GM18909 (cell line): ENCODE measurements around the gene DTX1.
"Not testable (repeated sequence)": the region's sequence is repeated elsewhere in the genome, so short reads cannot be mapped to it uniquely, and the experiment has no call there.

Source experiments
- ATAC-seq: cut with Tn5 transposase; IDR thresholded peaks from one replicate; pipeline ENCODE4 v1.9.1; 2021; ENCODE audit warnings: mild to moderate bottlenecking; ENCODE audit not compliant: unreplicated experiment, poor library complexity

DTX1 gene

DNA sequence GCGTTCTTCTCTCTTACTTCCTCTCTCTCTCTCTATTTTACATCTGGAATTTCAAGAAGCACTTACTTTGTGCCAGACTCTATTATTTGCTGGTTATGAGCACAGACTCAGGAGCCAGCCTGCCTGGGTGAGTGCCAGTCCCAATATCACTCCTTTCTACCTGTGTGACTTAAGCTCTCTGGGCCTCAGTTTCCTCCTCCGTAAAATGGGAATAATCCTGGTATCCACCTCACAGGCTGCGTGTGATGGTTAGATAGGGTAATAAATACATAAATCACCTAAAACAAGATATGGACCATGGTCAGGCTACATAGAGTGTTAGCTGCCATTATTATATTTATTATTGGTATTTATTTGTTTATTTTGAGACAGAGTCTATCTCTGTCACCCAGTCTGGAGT lies 54.7 kb downstream of the DTX1 start:
- ATAC-seq: no peak

DNA sequence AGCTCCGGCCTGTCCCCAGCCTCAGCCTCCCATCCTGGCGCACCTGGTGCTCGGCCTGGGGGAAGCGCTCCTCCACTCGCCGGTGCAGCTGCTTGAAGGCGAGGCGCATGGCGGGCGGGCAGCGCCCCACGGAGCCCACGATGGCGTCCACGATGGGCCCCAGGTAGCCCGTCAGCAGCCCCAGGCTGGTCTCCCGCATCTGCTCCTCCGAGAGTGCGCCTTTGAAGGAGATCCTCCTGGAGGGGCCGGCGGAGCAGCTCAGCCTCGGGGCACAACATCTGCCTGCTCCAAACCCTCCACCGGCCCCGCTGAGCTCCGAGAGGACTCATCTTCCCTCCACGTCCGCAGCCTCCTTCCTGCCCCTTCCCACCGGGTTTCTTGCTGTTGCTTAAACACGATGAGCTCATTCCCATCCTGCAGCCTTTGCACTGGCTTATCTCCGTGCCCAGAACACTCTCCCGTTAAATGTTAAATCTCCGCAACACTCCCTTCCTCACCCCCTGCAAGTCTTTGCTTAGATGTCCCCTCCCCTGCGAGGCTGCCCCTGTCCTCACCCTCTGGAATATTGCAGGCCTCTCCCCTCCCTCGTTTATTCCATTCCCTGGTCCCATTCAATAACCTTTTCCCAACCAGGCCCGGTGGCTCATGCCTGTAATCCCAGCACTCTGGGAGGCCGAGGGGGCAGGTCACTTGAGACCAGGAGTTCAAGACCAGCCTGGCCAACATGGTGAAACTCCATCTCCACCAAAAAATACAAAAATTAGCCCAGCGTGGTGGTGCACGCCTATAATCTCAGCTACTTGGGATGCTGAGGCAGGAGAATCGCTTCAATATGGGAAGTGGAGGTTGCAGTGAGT lies 55.7 kb downstream of the DTX1 start:
- ATAC-seq: no peak

DNA sequence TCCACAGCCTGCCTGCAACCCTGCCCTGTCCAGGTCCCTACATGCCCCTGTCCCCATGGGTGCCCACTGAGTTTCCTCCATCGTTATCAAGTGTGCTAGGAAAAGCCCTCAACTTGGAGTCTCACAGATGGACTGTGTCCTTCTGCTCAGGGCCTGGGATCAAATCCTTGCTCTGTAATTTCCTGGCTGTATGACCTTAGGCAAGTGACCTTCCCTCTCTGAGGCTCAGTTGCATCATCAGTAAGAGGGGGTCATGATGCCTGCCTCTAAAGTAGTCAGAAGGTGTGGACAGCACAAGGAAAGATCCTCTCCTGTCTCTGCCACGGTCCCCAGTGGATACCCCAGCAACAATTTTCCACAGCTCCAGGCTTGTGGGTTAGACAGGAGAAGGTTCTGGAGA lies 56.9 kb downstream of the DTX1 start:
- ATAC-seq: no peak

DNA sequence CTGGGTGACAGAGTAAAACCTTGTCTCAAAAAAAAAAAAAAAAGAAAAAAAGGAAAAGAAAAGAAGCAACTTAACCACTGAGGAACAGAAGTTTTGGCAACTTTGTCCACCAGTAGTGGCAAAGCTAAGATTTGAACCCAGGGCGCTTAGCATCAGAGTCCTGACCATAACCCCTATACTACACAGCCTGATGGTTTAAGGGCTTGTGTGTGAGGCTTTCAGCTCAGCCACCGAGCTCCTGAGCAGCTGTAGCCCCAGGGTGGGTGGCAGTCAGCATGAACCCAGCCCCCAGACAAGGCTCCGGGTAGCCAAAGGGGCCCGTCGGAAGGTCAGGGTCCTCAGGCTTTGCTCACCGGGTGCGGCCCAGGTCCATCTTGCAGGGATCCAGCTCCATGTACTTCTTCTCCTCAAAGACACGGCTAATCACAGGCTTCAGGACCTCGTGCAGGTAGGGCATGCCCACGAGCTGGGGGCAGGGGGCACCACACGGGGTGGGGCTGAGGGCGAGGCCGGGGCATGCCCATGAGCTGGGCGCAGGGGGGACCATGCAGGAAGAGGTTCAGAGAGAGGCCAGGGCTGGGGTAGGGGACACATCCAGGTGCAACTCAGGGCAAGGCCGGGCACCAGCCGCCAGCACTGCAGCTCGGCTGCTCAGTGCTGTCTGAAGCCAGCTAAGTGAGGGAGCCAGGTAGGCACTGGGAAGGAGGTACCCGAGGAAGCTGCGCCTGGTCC lies 58.1 kb downstream of the DTX1 start:
- no peak for ATAC-seq

DNA sequence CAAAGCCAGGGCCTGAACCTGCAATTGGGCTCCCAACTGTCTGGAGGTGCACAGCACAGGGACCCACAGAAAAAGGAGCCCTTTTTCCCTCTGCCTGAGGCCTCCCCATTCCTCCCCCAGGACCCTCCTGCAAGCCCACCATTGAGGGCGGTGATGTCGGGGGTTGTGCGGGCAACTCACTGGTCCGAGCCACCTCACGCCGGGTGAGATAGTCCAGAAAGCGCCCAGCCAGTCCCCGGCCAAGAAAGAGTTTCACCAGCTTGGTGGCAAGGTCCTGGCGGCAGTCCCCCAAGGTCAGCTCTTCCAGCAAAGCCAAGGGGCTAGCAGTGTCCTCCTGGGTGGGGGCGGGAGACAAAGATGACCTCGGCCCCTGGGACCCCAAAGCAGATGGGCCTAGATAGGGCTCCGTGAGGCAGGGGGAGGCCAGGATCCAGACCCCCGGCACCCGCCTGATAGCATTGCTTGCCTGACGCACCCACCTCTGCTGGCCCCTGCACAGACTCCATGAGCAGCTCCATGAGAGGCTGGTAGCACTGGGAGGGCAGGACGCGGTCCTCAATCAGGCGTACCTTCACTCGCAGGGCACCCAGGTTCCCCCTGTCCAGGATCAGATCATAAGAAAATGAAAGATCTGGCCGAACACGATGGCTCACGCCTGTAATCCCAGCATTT lies 59.1 kb downstream of the DTX1 start:
- ATAC-seq: no peak

DNA sequence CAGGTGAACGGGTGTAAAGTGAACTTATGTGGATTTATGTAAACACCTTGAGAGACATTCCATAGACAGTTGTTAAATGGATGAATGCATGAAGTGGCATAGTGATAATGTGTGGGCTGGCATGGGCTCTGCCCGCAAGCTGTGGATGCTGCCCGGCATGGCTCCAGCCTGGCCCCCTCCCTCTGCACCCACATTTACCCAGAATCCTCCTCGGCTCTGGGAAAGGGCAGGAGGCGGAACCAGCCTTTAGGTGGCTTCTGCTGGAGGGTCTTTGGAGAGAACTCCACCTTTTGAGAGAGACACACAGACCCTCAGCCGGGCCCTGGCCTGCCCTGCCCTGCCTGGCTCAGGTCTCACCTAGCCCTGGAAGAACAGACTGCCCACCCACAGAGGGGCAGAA lies 60.3 kb downstream of the DTX1 start:
- ATAC-seq: no peak

DNA sequence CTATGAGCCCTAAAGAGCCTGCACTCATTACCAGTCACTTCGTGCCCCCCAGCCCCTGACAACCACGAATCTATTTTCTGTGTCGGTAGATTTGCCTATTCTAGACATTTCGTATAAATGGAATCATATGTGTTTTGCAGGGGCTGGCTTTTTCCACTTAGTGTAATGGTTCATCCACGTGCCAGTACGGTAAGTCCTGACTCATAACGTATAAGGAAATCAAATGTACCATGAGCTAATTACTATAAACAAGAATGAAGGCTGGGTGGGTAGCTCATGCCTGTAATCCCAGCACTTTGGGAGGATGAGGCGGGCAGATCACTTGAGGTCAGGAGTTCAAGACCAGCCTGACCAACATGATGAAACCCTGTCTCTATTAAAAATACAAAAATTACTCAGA lies 61.2 kb downstream of the DTX1 start:
- not testable (repeated sequence) for ATAC-seq

DNA sequence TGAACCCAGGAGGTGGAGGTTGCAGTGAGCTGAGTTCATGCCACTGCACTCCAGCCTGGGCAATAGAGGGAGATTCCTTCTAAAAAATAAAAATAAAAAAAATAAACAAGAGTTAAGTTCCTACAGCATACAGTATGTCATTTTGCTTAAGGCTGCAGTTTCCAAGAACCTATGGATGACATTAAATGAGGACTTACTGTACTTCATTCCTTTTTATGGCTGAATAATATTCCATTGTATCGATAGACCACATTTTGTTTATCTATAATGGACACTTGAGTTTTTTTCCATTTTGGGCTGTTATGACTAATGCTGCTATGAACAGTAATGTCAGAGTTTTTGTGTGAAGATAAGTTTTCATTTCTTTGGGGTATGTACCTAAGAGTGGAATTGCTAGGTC lies 61.6 kb downstream of the DTX1 start:
- ATAC-seq: no peak

DNA sequence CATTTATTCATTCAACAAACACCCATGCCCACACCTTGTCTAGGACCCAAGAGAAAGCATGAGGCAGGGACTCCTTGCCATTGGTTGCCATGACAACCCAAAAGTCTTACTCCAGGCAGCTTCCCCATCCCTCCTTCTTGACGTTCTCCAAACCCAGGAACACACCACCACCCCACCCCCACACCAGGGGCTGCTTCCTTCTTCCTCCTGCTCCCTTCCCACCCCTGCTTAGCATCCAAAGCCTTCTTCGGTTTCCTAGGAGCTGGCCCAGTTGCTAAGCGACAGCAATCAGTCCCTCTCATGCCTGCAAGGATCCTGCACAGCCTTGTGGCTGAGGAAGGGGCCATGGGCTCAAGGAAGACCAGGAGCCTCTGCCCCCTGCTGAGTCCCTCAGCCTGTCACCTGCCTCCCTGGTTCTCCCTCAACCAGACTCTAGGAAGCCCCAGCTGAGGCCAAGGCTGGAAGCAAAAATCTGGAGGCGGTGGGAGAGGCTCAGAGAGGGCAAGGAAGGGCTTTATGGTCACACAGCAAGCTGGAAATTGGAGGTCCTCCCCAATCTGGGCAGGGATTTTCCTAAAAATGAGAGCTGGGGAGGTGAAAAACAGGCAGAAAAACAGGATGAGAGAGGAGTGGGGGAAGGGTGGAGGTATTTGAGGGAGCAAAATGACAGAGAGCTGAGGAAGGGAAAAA lies 63.6 kb downstream of the DTX1 start:
- no peak for ATAC-seq

DNA sequence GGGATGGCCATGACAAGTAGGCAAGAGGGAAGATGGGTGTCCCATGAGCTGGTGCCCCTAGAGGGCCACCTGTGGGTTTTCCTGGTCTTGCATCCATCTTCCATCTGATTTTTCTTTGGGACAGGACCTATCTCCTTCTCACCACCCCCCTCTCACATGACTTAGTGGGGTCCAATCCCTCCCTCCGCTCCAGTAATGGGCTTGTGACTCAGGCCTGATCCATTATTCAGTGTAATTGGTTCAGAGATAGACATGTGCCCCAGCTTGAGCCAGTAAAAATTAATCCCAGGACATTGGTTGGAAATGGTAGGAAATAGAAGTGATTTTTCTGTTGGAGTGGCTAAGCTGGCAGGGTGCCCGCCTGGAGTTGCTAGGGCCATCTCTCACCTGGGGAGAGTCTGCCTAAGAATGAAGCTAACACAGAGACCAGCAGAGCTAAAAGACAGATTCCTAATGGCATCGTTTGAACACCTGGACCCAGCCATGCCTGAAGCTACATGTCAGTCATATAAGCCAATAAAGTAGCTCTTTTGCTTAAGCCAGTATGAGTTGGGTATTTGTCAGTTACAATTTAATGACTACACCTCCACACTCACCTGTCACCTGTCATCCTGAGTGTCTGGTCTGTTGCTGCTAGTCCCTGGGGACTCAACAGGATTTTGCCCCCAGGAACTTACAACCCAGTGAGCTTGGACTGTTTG lies 64.3 kb downstream of the DTX1 start:
- ATAC-seq: no peak

DNA sequence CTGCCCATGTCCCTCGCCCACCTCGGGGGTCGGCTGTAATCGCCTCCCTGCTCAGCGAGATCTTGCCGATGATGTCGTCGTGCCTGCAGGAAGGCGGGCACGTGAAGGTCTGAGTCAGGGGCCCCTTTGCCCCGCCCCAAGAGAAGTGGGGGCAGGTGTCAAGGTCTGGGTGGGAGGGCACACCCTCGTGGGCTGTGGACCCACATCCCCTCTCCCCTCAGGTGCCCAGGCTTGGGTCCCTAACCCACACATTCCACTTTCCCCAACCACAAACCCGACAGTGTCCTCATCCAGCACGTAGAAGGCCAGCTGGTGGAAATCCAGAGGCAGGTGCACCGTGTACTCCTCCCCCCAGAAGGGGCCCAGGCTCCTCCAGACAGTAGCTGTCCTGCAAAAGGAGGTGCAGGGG lies 71.3 kb downstream of the DTX1 start:
- no peak for ATAC-seq

DNA sequence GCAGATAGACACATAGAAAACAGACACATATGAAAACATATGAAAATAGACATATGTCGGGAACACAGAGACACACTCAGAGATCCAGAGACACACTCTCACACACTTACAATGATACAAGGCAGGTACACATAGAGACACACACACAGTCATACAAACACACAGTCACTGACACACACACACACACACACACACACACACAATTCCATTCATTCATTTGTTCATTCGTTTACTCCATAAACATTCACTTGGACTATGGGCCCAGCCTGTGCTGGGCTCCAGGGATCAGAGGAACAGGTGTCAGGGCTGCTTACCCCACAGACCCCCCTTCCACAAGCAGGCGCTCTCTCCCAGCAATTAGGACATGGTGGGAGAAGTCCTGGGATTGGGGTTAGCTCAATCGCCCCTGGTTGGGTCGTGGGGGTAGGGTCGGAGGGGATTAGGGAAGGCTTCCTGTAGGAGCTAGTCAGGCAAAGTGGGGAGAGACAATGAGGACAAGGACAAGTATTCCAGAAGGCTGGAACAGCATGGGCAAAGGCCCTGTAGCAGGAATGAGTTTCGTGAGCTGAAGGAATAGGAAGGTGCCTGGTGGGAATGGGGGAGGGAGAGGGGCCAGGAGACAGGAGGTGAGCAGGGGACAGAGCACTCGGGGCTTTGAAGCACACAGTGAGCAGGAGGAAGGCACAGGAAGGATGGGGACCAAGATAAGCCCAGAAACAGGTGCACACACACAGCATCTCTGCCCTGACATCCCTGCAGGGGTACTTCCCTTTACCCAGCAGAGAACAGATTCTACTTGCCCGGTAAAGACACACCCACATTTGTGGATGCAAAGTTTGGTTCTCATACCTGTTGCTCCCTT lies 72.5 kb downstream of the DTX1 start:
- ATAC-seq: no peak

DNA sequence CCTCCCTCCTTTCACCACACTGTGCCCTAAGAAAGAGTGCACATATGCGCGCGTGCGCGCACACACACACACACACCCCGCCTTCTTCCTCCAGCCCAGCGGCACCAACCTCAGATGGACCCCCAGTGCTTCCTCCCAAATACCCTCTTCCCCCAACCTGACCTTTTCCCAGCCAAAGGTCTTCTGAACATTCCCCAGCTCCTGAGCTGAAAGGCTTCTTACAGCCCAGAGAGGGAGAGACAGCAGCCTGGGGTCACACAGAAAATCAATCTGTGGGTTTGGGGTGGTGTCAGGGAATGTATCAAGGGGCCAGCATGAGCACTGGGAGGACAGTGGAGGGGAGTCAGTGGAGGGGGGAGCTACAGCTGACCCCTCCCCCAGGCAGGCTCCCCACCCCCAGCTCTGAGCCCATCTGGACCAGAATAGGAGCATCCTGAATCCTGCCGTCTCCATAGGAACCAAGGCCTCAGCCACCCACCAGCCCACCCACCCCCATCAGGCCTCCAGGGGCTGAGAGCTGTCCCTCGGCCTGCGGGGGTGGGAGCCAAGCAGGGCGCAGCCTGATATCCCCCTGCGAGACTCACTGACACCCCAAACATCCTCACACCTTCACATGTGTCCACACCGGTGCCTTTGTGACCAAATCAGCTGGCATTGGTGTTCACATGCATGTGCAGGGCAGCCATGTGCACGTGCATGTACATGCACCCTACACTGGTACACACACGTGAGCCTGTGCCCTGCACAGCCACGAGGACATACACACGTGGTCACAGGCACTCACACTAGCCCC lies 73.3 kb downstream of the DTX1 start:
- ATAC-seq: no peak

DNA sequence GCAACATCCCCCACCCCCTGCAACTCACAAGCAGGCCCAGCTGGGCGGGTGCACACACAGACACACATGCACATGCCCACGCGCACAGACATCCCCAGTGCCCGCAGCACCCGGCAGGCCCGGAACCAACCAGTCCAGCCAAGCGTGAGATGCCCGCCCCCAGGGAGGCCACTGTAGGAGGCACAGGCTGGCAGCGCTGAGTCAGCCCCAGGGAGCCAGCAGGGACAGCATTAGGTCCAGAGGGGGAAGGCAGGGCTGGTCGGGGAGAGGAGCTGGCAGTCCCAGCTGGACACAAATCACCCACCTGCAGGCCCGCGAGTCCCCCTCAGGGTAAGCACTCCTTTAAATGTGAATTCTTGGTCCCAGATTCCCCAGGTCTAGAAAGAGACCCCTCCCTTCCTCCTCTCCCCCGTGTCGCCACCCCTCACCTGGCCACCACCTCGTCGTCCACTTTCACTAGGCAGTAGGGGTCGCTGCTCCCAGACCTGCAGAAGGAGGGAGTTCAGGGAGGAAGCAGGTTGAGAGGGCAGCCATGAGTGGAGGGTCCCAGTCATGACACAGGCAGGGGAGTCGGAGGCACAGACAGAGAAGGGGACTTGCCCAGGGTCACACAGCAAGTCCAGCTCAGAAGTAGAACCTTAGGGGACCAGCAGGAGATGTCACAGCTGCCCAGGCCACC lies 74.1 kb downstream of the DTX1 start:
- ATAC-seq: no peak

DNA sequence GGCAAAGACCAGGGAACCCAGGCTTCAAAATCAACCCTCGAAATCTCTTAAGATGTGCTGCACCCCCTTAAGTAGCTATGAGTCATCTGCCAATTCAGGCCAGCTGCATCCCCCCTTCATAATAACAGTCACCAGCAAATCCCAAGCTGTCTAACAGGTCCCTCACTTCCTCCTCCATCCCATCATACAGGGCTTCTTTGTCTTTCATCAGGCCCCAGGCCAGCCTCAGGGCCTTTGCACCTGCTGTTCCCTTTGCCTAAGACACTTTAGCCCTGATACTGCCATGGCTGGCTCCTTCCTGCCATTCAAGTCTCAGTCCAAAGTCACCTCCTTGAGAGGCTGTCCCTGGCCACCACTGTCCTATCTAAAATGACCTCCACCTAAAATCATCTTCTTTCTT lies 75.0 kb downstream of the DTX1 start:
- no peak for ATAC-seq

DNA sequence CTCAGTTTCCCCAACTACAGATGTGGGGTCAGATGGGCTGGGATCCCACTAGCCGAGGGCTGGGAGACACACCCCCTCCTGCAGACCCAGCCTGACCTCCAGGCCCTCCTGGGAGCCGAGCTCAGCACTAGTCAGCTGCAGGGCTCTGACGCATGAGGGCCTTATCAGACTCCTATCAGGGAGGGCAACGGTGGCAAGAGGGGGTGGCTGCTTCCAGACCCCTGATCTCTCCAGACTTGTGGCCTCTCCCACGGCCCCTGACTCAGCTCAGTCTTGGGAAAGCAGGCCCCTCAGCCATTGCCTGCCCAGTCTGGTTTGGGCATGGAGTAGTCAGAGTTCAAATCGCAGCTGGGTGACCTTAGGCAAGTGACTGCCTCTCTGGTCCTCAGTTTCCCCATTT lies 76.5 kb downstream of the DTX1 start:
- ATAC-seq: no peak

DNA sequence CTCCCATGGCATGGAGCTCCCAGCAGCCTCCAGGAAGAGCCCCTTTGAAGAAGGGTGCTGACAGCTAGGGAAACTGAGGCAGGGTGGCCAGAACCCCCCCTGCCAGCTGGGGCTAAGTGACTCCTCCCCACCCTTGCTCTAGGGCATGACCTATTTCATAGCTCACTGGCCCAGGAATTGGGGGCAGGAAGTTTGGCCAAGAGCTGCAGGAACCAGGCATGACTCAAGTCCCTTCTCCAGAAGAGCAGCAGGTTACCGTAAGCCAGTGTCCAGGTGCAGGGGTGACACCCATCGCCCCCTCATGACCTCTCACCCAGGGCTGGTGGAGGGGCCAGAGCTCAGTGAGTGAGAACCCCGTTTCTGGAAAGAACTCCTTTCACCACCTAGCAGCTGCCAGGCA lies 77.1 kb downstream of the DTX1 start:
- ATAC-seq: no peak

DNA sequence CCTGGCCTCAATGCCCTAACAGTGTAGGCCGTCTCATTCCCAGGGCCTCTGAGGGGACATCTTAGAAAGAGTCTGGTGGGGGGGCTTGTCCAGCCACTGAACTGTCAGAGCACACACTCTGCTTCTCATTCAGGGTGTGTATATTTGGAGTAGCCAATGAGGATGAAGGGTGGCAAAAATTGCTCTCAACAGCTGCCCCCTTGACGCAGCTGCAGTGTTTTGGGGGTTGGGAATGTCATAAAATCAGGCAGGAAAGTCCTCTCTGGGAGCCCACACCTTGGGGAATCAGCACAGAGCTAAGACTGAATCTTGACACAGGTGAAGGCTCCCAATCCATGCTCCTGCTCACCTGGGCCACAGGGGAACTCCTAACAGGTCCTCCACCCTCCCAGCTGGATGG lies 77.5 kb downstream of the DTX1 start:
- ATAC-seq: no peak
